NCI-H82 (cell line): Measurements from ENCODE around the gene ERC2.
"Not testable (repeated sequence)": the region's sequence is repeated elsewhere in the genome, so short reads cannot be mapped to it uniquely, and the experiment has no call there.

Source experiments
- DNase-seq: peaks from one replicate; lab custom pipeline; 2025; lab: John Stamatoyannopoulos, UW

ERC2 gene

GRCh38 chr3:55884066-55884465, 584.2 kb downstream of the ERC2 start:
- no peak for DNase-seq

- DNase-seq: no peak
These were observed 586.3 kb downstream of the ERC2 start for GRCh38 chr3:55882006-55882405.

DNA sequence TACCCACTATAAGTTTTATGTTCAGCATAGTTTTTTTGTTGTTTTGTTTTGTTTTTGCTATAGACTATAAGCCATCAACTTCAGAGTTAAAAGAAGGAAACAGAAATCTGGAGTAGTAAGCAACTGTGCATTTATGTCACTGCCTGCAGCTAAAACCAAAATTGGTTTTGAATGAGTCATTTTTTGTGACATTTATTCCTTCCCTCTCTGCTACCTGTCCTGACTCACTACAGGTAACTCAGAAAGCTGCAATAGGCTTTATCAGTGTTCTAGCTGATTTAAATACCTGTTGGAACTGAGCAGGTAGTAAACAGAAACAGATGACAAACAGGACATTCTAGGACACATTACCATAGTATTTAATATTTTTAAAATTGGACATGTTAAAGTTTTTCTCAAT, 587.9 kb downstream of the ERC2 start:
- no peak for DNase-seq

GRCh38 chr3:55879901-55880331, 588.4 kb downstream of the ERC2 start:
- DNase-seq: no peak

- DNase-seq: peak; percentile 11
These were observed 590.6 kb downstream of the ERC2 start for GRCh38 chr3:55877703-55878102.

DNA sequence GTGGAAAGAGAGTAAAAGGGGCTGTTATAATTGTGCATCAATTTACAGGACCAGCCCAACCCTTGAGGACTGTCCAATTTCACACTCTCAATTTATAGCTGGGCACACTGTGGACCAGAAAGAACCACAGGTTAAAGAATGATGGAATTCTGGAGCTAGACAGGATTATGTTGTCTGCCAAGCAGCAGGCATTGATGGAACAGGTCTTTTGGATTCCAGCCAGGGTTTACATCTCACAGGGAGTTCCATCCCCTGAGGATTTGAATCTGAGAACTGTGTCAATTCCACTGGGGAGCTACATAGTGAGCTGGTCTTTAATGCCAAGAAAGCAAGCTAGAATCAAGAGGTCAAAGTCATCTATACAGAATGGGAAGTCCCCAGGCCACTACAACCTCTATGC, 591.7 kb downstream of the ERC2 start:
- peak; percentile 47 for DNase-seq

DNA sequence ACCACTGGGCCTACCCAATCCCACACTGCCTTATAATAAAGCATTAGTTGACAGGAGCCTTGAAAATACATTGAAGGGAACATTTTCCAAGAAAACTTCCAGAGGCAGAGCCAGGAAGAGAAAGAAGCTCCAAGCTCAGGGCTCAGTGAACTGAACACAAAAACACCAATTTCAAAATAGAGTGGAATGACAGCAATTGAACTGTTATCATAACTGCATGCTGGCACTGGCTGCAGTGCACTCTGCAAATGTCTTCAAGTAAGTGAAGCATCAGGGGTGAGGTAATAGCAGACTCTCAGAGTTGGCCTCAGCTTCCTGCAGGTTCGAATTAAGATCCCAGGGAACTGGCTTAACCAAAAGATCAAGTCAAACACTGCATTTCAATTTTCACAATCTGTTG, 593.2 kb downstream of the ERC2 start:
- no peak for DNase-seq

- DNase-seq: no peak
These were observed 594.6 kb downstream of the ERC2 start for GRCh38 chr3:55873523-55874254.

DNA sequence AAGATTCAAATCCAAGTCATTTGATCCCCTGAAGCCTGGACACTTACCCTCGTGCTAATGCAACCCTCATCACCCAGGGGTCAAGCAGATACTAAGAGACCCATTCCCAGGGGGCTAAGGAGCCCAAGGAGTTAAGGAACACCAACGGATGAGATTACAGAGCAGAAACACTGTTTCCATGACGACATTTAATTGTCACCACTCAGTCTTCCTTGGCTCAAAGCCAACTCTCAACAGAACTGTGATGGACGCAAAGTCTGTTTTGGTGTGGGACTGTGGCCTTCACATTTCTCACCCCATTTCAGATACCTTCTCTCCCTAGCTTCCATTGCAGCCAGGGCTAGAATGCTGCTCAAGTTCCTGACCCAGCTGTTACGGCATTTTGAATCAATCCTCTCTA, 597.7 kb downstream of the ERC2 start:
- DNase-seq: peak; percentile 27

- DNase-seq: no peak
These were observed 599.9 kb downstream of the ERC2 start for GRCh38 chr3:55868347-55868746.

DNA sequence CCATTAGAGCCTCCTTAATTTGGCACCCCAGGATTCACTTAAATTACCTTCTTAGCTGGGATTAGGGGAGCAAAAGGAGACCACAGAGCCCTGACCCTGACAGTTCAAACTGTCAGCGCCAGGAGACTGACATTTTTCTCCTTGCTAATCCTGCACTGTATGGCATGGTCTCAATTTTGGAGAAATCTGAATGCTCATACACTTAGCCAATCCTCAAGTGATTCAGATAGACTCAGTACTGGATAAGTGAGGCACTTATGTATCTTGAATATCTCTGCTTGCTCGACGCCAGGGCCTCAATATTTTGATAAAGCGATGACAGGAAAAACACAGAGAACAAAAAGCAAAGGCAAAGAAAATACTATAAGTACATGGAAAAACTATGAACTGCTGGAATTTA, 605.2 kb downstream of the ERC2 start:
- DNase-seq: no peak

DNA sequence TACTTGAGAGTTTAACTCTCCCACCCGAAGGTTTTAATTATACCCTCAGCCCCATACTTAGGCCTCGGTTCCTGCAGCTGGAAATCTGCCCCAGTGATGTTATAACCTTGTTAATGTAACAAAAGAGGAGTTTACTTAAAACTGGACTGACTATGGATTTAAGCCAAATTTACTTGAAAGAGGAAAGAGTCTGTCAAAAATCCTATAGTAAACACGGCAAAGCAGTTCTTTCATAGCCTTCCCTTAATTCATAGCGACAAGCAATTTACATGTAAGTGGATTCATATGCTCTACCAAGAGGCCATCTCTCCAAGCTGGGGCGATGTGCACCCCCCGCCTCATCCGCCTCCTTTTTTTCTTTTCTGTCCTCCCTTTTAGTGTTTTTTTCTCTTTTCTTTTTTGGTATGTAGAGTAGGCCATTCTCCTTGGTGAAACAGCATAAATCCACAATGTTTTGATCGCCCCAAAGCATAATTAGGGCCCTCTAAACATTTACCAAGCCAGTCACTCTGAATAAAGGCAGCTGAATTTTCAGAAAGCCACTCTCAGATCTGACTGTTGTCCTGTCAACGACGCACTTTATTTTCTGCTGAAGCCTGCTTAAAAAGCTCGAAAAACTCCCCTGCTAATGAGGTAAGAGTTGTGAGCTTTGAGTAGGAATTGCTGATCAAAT, 608.1 kb downstream of the ERC2 start:
- no peak for DNase-seq

DNA sequence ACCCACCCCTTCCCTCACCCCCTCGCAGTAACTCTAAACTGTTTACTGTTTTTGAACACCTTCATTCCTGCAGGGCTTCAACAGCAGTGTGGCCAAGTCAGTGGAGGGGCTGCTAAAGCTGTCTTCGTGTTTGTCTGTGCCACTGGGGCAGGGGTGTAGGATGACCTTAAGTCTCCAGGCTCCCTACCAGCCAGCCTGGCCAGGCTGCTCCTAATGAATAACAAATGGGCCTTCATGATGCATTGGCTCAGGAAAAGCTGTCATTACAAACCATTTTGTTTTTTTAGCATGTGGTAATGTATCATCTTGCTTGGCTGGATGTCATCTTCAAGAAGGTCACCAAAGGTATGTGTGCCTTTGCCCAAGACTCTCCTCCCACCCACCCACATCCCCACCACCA, 609.0 kb downstream of the ERC2 start:
- no peak for DNase-seq

DNA sequence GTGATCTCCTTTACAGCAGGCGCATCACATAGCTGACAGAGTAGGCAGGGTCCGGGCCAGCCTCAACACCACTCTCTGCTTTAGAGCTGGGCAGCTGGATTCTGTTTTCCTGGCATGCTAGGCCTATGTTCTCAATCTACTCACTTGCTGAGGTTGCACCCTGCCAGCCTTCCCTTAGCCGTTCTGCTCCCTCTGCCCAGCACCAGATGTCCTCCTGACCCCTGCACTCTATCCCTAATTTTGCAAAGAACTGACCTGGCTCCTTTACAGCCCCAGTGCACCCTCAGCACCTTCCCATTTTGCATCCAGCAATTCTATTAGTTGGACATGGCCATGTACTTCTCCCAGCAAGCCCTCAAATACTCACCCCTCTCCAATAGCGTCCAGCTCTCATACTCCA, 609.5 kb downstream of the ERC2 start:
- no peak for DNase-seq

GRCh38 chr3:55858302-55858701, 610.0 kb downstream of the ERC2 start:
- DNase-seq: no peak

GRCh38 chr3:55857633-55858032, 610.6 kb downstream of the ERC2 start:
- DNase-seq: no peak

GRCh38 chr3:55855311-55855710, 613.0 kb downstream of the ERC2 start:
- no peak for DNase-seq

GRCh38 chr3:55854494-55854893, 613.8 kb downstream of the ERC2 start:
- no peak for DNase-seq

DNA sequence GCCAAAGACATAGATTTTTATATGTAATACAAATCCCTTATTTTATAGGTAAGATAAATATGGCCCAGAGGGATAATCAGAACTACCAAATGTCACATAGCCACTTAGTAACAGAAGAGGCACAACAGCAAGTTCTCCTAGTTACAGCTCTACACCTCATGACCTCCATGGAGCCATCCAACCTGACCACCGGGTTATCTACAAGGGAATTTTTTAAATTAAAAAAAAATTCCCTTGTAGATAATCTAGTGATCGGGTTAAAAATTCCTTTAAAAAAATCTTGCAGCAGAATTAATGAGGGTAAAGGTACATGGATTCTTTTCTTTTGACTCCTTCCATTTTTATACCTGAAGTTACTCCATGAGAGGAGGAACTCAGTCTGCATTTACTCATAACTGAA, 615.9 kb downstream of the ERC2 start:
- DNase-seq: no peak

DNA sequence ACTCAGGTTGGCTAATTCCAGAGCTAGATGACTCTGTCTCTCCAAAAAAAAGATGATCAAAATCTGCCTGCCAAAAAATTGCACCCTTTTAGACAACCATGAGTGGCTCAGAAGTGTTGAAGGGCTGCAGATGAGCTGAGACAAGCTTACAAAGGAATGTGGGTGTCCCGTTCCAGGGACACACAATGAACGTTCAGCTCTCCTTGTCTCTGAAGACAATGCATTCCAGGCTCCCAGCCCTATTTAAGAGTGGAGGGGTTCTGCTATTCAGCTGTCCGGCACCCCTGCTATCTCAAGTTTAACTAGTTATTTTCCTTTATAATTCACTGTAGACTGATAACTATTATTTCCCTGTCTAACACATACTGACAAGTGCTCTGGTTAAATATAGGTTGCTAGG, 626.1 kb downstream of the ERC2 start:
- DNase-seq: no peak

- not testable (repeated sequence) for DNase-seq
These were observed 636.4 kb downstream of the ERC2 start for GRCh38 chr3:55831876-55832275.

DNA sequence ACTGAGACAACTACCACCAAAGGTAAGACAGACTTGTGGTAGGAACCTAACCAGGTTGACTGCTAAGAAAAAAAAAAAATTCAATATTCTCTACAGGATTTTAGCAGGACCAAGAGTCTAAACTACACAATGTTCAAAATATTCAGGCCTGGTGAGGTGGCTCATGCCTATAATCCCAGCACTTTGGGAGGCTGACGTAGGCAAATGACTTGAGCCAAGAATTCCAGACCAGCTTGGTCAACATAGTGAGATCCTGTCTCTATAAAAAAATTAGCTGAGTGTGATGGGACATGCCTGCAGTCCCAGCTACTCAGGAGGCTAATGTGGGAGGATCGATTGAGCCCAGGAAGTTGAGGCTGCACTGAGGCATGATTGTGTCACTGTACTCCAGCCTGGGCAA, 639.6 kb downstream of the ERC2 start:
- no peak for DNase-seq

DNA sequence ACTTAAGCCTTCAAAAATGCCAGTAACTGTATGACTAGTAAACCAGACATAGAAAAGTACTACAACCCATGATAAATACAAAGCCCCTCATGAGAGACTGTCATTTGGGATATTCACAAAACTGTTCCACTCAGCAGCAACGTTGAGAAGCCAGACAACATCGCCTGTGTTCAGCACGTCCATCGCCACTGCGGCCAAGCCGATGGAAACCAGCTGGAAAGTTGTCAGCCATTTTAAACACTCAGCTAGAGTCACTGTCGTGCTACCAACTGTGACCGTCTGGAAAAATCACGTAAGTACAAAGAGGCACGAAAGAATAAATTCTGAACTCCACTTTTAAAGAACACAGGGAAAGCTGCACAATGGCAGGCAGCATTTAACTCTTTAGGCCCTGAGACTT, 640.5 kb downstream of the ERC2 start:
- DNase-seq: no peak
